H4 (cell line): Measurements from ENCODE around the gene CAPN3. TPM values are rescaled to one million over a fixed set of nuclear protein-coding genes. Genes with fewer than 3 reads are reported as not detected.

Experiments used
- DNase-seq: peaks from one replicate; pipeline ENCODE4 v3.0.0-alpha.2; 2015; ENCODE audit warnings: low spot score
- total RNA-seq: library from RNA; depleted of rRNA; stranded (reverse); fragments of >200 nt; shearing (Covaris generic); gene quantifications from 2 replicates; pipeline ENCODE4 v1.2.3, GENCODE V29; 2014

CAPN3 gene
- total RNA-seq, 1 experiment from 2014 or later, result 0.43 TPM

DNA sequence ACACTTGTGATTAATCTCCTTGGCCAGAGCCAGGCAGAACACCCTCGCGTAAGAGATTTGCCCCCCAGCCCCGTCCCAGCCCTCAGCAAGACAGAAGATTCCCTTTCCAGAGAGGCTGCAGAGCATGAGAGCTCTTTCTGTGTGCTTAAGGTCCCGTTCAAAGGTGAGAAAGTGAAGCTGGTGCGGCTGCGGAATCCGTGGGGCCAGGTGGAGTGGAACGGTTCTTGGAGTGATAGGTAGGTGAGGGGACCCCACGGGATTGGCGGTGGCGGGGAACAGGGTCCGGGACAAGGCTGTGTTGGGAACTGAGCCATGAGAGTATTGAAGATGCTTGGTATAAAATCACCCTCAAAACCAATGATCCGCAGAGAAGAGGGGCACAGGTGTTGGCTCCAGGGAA, 34.8 kb downstream of the CAPN3 start:
- DNase-seq, result no peak

DNA sequence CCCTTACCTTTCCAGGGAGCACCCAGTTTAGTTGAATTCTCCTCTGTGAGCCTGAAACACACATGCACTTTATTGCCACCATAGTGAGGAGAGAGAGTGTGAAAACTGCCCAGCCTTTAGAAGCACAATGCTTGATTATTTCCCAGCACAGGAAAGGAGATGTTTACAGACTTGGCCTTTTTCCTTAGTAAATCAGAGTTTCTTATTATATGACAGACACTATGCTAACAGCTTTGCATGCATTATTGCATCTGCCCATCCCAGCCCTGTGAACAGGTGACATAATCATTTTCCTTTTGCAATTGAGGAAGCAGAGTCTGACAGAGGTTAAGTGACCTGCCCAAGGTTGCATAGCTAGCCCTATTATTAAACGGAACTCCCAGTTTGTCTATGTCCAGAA, 36.5 kb downstream of the CAPN3 start:
- no peak for DNase-seq

DNA sequence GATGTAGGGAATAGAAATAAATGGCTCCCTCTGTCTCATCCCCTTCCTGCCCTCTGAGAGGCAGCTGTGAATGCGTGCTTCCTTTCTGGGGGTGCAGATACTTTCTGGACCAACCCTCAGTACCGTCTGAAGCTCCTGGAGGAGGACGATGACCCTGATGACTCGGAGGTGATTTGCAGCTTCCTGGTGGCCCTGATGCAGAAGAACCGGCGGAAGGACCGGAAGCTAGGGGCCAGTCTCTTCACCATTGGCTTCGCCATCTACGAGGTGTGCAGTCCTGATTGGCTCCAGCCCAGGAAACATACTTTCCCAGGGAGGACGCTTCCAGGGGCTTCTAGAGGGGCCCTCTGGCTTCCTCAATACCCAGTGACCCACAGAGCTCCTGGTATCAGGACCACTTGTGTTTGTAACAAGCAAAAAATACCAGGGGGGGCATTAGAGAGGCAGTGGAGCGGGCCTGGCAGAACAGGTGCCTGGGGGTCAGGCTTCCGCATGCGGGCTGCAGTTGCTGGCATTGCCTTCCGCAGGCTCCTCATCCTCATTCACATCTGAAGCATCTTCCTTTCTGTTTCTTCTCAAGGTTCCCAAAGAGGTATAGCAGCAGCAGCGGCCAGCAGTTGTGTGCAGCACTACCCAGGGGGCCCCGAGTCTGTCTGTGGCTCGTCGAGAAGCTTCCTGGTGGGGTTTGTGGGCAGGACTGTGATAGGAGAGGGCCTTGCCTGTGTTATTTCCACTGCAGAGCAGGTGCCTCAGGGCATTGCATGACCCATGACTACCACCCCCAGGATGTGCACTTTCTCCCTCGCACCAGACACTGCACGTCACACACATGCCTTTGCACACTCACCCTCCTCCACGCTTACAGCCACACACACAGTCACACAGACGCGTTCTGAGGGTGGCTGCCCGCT, 42.5 kb downstream of the CAPN3 start:
- no peak for DNase-seq

DNA sequence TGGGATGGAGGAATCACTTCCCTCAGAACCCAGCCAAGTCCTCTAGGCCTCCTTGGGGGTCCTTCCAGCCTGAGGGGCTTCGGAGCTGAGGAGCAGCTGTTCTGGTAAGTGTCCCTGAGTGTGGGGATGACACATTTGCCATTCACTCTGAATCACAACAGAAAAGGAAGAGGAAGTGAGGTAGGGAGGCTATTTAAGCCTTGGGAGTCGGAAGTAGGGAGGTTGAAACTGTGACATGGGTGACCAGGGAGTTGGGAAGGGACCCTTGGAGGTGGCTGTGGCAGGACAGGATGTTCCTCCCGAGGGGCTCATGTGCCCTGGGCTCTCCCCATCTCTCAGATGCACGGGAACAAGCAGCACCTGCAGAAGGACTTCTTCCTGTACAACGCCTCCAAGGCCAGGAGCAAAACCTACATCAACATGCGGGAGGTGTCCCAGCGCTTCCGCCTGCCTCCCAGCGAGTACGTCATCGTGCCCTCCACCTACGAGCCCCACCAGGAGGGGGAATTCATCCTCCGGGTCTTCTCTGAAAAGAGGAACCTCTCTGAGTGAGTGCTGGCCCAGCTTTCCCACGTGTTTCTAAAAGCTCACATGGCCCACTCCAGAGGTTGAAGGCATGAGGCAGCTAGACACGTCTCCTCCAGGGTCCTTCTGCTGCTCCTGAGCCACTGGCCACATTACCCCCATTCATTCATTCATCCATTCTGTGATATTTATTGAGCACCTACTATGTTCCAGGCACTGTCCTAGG, 43.3 kb downstream of the CAPN3 start:
- DNase-seq, result no peak

DNA sequence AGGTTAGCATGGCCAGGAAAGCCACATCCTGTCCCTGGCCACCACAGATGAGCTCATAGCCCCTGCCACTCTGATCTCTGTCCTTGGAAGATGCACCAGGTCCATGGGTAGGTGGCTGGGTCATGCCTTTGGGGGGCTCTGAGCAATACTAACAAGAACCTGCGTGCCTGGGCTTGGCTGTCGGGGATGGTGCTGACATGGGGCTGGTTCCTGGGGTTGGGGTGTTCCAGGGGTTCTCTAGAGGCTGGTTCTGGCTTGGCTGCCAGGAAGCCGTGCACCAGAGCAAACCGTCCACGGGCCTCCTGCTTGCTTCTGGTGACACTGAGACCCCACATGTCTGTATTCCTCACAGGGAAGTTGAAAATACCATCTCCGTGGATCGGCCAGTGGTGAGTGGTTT, 44.1 kb downstream of the CAPN3 start:
- no peak for DNase-seq

DNA sequence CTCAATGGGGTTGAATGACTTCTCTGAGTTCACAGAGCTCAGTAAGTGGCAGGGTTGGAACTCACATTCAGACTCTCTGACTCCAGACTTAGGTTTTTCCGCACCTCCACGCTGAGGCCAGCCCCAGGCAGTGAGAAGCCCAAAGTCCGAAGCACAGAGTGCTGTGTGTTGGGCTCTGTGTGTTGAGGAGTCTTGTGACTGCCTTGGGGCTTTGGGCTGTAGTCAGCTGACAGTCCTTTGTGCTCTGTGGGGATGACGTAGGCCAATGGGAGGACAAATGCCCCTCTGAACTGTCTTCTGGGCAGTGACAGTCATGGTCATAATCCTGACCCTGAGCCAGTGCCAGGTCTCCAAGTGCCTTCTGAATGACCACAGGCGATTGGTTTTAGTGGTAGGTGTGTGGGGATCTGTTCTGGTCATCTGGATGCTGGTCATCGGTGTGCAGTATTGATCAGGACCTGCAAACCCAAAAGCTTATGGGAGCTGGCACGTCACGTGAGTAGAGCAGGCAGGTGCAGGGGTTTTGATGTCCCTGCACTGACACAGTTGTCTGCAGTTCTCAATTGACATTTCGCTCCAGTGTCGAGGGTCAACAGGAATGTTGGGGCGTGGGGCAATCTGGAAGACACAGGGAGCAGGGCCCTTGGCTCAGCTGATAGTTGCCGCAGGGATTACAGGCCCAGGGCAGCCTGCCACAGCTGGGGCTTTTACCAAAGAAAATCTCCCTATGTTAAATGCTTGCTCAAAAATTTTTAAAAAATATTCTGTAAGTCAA, 45.3 kb downstream of the CAPN3 start:
- DNase-seq, result no peak

DNA sequence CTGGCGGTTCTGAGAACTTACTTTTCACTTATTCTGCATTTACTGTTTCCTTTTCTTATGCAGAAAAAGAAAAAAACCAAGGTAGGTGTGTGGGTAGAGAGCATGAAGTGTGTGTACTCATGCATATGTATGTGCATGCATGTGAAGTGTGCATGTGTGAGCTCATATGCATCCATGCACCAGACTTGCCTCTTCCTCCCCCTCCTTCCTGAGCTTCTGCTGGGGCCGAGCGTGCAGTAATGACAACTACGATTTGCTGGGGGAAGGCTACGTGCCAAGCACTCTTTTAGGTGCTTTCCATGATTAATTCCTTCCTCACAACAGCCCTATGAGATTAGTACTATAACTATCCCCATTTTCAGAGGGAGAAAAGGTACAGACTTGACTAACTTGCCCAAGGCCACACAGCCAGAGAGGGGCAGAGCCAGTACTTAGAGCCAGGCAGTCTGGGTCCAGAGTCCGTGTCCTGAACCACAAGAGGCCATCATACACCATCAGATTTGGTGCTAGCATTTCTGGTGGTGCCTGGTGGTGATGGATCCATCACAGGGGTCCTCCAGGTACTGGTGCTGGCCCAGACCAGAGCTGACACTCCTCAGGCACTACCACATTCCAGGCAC, 46.7 kb downstream of the CAPN3 start:
- no peak for DNase-seq

DNA sequence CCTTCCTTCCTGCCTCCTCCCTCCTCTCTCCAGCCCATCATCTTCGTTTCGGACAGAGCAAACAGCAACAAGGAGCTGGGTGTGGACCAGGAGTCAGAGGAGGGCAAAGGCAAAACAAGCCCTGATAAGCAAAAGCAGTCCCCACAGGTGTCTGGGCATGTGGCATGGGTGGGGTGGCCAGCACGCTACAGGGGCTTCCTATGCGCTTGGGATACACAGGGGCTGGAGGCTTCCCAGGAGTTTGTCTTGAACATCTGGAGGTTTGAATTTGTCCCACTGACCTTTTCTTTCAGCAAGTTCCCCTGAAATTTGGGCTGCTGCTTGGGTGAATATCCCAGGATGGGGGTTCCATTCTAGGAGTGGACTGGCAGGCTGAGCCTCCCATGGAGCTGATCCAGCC, 48.9 kb downstream of the CAPN3 start:
- DNase-seq, result no peak

DNA sequence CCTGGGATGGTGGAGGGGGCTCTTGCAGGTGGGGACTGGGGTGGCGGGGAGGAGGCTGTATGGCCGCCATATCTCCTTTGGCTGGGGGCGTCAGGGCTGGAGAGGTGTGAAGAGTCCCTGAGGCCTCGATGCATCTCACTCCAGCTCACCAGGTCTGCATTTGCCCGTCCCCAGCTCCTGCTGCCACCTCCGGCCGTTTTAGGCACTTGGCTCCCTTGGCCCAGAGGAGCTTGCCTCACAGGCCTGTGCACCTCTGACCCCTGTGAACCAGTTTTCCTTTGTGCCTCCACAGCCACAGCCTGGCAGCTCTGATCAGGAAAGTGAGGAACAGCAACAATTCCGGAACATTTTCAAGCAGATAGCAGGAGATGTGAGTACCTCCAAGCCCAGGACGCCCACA, 49.7 kb downstream of the CAPN3 start:
- no peak for DNase-seq

DNA sequence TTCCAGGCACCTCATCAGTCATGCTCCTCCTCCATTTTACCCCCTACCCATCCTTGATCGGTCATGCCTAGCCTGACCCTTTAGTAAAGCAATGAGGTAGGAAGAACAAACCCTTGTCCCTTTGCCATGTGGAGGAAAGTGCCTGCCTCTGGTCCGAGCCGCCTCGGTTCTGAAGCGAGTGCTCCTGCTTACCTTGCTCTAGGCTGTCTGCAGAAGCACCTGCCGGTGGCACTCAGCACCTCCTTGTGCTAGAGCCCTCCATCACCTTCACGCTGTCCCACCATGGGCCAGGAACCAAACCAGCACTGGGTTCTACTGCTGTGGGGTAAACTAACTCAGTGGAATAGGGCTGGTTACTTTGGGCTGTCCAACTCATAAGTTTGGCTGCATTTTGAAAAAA, 52.6 kb downstream of the CAPN3 start:
- DNase-seq, result no peak

DNA sequence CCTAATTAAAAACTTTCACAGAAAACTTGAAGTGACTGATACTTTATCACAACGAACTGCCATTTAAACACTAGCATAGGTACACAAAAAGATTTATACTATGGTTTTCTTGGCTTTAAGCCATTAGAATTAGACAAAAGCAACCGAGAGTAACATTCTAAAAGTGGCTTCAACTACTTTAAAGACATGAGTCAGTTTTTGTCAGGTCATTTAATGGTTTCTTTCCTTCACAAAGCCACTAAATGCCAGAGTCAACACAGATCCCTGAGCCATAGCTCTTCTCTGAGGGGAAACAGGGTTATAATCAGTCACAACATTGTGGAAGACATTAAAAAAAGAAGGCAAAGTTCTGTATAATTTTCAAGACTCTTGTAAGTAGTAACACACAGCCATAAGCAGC, 54.6 kb downstream of the CAPN3 start:
- DNase-seq, result no peak

DNA sequence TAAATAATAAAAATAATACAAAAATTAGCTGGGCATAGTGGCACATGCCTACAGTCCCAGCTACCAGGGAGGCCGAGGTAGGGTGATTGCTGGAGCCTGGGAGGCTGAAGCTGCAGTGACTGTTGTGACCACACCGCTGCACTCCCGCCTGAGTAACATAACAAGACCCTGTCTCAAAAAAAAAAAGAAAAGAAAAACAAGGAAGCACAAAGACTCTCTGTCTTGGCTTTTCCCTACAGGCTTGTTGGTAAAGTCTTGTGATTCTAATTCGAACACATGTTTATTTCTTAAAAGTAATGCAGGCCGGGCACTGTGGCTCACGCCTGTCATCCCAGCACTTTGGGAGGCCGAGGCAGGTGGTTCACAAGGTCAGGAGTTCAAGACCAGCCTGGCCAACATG, 60.1 kb downstream of the CAPN3 start:
- DNase-seq, result no peak

DNA sequence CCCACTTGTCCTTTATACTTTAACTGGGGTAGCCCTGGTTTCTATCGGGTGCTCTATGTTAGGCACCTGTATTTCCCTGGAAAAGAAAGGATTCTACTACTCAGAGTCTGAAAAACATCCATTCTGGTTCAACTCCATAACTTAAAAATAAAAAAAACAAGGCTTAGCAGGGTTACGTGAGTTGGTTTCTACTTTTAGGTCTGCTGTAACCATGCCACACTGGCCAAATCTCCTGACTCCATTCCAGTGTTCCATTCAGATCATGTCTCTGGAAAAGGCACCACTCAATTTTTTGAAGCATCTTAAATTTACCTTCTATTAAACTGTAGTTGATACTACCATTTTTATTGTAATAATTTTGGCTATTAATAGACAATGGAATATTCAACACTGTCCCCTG, 62.1 kb downstream of the CAPN3 start:
- no peak for DNase-seq

DNA sequence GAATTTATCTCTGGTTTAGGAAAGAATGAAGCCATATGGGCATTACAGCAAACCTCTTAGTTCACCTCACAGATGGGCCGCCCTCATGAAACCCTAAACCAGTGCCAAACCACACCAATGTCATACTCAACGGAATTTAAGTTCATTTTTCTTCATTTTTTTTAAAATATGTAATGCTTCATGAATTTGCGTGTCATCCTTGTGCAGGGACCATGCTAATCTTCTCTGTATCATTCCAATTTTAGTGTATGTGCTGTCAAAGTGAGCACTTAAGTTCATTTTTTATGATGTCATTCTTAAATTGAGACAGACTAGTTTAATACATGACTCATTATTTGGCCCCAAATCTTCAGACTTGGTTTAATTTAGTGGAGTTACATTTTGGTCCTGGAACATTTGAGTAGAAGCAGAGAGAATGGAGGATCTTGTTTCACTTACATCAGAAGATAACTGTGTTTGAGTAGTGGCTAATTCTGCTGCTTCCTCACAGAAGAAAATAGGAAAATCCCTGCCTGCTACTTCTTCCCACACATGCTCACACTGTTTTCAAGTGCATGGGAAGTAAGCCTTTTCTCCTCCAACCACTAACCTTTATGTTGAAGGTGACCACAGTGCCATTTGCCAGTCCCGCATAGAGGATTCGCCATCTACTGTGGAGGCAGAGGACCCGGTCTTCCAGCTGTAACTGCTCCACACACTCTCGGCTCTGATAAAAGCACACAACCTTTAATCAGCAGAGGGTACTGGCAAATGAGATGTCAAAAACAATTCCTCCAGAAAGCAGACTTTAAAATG, 68.3 kb downstream of the CAPN3 start:
- no peak for DNase-seq

DNA sequence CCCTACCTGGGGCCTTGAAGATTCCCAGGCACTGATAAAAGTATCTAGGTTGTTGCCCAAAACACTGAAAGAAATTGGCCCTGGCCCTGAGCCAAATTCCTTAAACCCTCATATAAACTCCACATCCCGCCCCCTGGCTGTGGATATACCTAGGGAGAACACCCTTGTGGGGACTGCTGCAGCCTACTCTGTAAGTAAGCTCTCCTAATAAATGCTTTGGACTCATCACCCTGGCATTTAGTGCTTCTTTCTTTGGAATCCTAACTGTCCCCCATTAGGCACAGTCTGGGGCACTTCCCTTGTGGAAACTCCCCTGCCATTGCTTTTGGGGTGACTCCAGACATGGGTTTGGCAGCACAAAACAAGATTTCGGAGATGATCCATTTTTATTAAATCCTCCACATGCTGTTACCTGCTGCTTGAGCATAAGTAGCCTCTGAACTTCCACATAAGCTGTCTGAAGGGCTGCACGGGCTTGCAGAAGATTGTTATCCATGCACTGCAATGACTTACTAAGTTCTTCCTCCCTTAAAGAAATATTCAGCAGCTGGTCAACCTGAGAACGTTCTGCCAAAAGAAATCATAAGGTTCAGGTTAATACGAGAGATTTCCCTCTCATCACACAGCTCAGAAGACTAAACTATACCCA, 85.2 kb downstream of the CAPN3 start:
- no peak for DNase-seq

DNA sequence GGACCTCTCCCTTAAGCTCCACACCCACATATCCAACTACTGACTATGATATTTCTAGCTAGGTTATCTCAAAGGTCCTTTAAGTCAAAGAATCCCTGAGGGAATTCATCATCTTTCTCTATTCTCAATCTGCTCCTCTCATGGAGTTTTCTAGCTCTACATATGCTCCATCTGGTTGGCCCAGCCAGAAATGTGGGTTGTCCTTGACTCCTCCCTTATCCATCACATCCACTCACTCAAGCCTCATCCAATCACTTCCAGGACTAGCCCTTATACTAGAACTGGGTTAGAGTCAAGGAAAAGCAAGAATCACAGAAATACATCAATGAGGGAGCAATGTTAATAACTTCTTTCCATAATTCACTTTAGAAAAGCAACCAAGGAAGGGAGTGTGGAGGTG, 86.2 kb downstream of the CAPN3 start:
- DNase-seq, result no peak

DNA sequence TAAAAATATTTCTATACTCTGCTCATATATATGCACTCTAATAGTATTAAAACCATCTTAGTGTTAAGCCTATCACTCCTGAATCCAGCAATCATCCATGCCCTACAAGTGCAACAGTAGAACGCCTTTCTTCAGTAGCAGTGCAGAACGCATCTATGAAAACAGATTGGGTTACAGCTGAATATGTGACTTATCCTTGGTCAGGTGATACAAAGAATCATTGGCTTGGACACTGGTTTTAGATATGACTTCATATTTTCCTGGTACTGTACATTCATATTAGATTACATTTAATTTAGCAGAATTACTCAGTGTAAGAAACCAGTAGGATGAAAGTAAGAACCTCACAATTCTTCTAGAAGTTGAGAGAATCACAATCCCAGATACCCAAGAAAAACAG, 88.3 kb downstream of the CAPN3 start:
- DNase-seq, result no peak

DNA sequence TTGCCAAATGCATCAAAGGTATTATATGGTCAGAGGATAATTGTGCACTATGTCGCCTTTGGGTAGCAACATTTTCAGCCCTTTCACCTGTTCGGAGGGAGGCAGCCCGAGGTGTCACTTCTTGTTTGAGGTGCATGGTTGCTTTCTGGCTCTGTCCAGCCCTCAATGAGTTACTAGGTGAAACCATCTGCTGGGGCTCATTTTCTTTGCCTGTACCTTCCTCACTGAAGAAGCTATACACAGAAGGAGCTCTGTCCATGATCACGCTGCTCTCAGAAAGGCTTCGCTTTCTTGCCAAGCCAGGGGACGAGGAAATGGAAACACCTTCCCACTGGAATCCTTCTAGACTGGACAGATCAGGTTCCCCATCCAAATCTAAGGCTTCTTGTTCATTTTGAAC, 89.0 kb downstream of the CAPN3 start:
- DNase-seq, result no peak

DNA sequence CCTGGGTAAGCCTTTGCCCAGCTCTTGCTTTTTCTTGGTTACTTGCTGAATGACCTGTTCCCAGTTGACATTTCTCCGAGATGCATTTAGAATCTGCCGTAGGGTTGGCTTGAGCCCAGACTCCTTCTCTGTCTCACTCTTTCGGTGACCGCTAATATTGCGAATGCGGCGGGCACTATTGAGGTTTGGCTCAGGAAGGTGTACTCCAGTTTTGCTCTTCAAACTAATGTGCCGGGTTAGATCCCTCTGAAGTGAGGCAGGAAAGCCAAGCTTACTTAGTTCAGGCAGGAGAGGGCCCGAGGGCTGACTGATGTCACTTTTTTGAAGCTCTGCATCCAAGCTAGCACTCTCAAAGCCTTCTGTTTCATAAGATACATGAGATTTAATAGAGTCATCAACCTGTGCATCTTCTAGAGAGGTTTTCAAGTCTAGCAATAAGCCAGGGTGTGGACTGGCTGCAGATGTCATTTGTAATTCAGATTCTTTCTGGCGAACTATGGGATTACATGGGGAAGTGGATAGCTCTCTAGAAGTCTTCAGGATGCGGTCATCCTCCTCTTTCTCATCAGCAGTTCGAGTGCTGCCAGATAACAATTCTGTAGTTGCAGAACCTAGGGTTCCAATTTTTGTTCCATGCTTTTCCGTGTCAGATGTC, 90.6 kb downstream of the CAPN3 start:
- DNase-seq, result no peak

DNA sequence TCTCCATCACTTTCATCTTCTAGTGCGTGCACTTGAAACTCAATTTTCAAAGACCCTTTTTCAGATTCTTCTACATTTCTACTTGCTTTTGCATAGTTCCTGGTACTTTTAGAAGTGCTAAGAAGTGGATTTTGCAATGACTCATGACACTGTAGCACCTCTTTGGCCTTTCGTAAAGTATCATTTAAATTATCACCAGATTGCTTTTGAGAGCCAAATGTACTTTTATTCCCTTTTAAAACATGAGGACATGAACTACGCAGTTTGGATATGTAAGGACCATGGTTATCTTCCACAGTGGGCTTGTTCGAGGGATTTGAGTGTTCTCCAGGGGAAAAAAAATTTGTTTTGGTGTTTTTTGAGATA, 91.1 kb downstream of the CAPN3 start:
- no peak for DNase-seq
